ENCODE results near the gene AGTPBP1.

DNA sequence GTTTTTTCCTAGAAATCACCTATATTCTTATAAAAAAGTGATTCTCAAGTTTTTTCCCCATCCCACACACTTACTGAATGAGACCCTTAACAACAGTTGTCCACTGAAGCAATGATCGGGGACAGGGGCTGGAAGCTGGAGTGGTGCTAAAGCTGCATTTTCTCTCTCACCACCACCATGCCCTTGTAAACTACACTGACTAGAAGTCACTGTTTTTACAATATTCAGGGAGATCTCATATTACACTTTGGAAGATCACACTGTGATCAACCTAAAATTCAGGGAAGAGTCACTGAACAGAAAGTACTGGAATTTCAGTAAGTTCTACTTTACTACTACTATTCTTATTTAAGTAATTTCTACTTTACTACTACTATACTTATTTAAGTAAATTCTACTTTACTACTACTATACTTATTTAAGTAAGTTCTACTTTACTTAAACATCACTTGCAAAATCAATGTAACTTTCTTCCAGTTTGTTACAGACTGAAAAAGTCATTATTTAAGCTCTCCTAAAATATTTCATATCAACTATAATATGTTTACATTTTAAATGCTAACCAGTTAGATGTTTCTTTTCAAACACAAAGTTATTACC is 164.3 kb downstream of the AGTPBP1 start:
- TF ChIP-seq, protein P1, sequence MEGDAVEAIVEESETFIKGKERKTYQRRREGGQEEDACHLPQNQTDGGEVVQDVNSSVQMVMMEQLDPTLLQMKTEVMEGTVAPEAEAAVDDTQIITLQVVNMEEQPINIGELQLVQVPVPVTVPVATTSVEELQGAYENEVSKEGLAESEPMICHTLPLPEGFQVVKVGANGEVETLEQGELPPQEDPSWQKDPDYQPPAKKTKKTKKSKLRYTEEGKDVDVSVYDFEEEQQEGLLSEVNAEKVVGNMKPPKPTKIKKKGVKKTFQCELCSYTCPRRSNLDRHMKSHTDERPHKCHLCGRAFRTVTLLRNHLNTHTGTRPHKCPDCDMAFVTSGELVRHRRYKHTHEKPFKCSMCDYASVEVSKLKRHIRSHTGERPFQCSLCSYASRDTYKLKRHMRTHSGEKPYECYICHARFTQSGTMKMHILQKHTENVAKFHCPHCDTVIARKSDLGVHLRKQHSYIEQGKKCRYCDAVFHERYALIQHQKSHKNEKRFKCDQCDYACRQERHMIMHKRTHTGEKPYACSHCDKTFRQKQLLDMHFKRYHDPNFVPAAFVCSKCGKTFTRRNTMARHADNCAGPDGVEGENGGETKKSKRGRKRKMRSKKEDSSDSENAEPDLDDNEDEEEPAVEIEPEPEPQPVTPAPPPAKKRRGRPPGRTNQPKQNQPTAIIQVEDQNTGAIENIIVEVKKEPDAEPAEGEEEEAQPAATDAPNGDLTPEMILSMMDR (IDR thresholded peaks at IDR 0.05): no peak
- TF ChIP-seq POLR2A (IDR thresholded peaks at IDR 0.05): no peak
